Vagina (tissue), 2 donors: ENCODE measurements around the gene HIPK2. TPM values are rescaled to one million over a fixed set of nuclear protein-coding genes. Genes with fewer than 3 reads are reported as not detected.

ENCODE experiments used
- DNase-seq, 2 donors: peaks; one replicate each; pipeline ENCODE4 v3.0.0-alpha.2; 2017; ENCODE audit errors: extremely low spot score in 2 of 2
- H3K27ac ChIP-seq: fragments of 200-600 bp; sonication (generic); one replicate; pipeline ENCODE4 v1.5.1; 2019
- H3K27me3 ChIP-seq: fragments of 200-600 bp; sonication (generic); one replicate; pipeline ENCODE4 v1.5.1; 2019
- H3K36me3 ChIP-seq, 2 donors: fragments of 200-600 bp; sonication (generic); one replicate each; pipeline ENCODE4 v1.5.1; 2017 to 2019
- H3K4me1 ChIP-seq: fragments of 200-600 bp; sonication (generic); one replicate; pipeline ENCODE4 v1.5.1; 2019
- H3K4me3 ChIP-seq, 2 donors: fragments of 200-600 bp; sonication (generic); 1 replicate in 1 of 2; 2 replicates in 1 of 2; pipeline ENCODE4 v1.5.1; 2016 to 2019
- H3K9me3 ChIP-seq: fragments of 200-600 bp; sonication (generic); one replicate; pipeline ENCODE4 v1.5.1; 2019
- CTCF ChIP-seq, 3 experiments: fragments of 450-650 bp in 2 of 3; fragments of 200-600 bp in 1 of 3; sonication (generic) in 1 of 3; IDR thresholded peaks; one replicate each; pipeline ENCODE4 v1.5.1; 2017 to 2019; ENCODE audit warnings: antibody characterized with exemption in 3 of 3, mild to moderate bottlenecking in 2 of 3, moderate library complexity in 2 of 3
- POLR2A ChIP-seq, 2 donors: fragments of 450-650 bp; IDR thresholded peaks; one replicate each; pipeline ENCODE4 v1.6.1; 2017; ENCODE audit warnings: antibody characterized with exemption in 2 of 2, mild to moderate bottlenecking in 2 of 2, moderate library complexity in 2 of 2
- POLR2AphosphoS5 ChIP-seq, 2 donors: sonication (generic); formaldehyde crosslinking; IDR thresholded peaks; one replicate each; pipeline ENCODE4 v1.9.0; 2017; ENCODE audit warnings: antibody characterized with exemption in 2 of 2, mild to moderate bottlenecking in 2 of 2, low read depth in 1 of 2; ENCODE audit not compliant: insufficient read depth in 1 of 2
- intact Hi-C: fragments of 100-400 bp; cut with DNase I; formaldehyde crosslinking; loops from one replicate; pipeline ENCODE4 v1.15.1; 2023
- total RNA-seq: library from RNA; depleted of rRNA; stranded (reverse); fragments of >200 nt; gene quantifications from one replicate; pipeline ENCODE4 v1.2.3, GENCODE V29; 2016

HIPK2 gene
- total RNA-seq, 1 donor from 2014 or later = 21.9 TPM

GRCh38 chr7:139746652-139747051 lies 31.1 kb downstream of the HIPK2 start:
- intact Hi-C loops = no loop called here
- no peak for TF ChIP-seq CTCF (IDR thresholded peaks at IDR 0.05)
- TF ChIP-seq POLR2A (IDR thresholded peaks at IDR 0.05) = no peak
- TF ChIP-seq POLR2AphosphoS5 (IDR thresholded peaks at IDR 0.05; ENCODE audit: insufficient read depth in 1 of 2, low read depth in 1 of 2) = no peak
- H3K36me3 ChIP-seq = no peaks in the 10 kb centered on the region
- no peak overlapping the region for H3K27ac ChIP-seq
- H3K27me3 ChIP-seq = no peaks in the 10 kb centered on the region
- DNase-seq = peak in 1 of 2 donors; percentile 65
- H3K4me1 ChIP-seq = peaks cover 60% of the 10 kb centered on the region
- H3K4me3 ChIP-seq = no peak overlapping the region
- H3K9me3 ChIP-seq = no peaks in the 10 kb centered on the region

GRCh38 chr7:139745678-139746143 lies 32.1 kb downstream of the HIPK2 start:
- Histone ChIP-seq H3K9me3 (no peaks in the 10 kb centered on the region), H3K4me3 (no peak overlapping the region), H3K27me3 (no peaks in the 10 kb centered on the region), H3K36me3 (no peaks in the 10 kb centered on the region), H3K27ac (no peak overlapping the region), H3K4me1 (peaks cover 66% of the 10 kb centered on the region)
- peak in 1 of 2 donors; percentile 83 for DNase-seq
- intact Hi-C loops = no loop called here
- no peak for TF ChIP-seq POLR2A (IDR thresholded peaks at IDR 0.05)
- TF ChIP-seq CTCF (IDR thresholded peaks at IDR 0.05) = no peak
- TF ChIP-seq POLR2AphosphoS5 (IDR thresholded peaks at IDR 0.05; ENCODE audit: insufficient read depth in 1 of 2, low read depth in 1 of 2) = no peak

GRCh38 chr7:139744768-139745677 lies 32.8 kb downstream of the HIPK2 start:
- Histone ChIP-seq H3K27ac (no peak overlapping the region), H3K4me3 (no peak overlapping the region), H3K4me1 (peaks cover 66% of the 10 kb centered on the region), H3K27me3 (no peaks in the 10 kb centered on the region), H3K36me3 (no peaks in the 10 kb centered on the region), H3K9me3 (no peaks in the 10 kb centered on the region)
- no peak for TF ChIP-seq CTCF (IDR thresholded peaks at IDR 0.05)
- no peak for TF ChIP-seq POLR2A (IDR thresholded peaks at IDR 0.05)
- TF ChIP-seq POLR2AphosphoS5 (IDR thresholded peaks at IDR 0.05; ENCODE audit: insufficient read depth in 1 of 2, low read depth in 1 of 2) = no peak
- intact Hi-C loops = no loop called here
- peak in 1 of 2 donors; percentile 74 for DNase-seq

GRCh38 chr7:139743967-139744767 lies 33.6 kb downstream of the HIPK2 start:
- Histone ChIP-seq H3K36me3 (no peaks in the 10 kb centered on the region), H3K4me3 (no peak overlapping the region), H3K27me3 (no peaks in the 10 kb centered on the region), H3K4me1 (peaks cover 68% of the 10 kb centered on the region), H3K9me3 (no peaks in the 10 kb centered on the region), H3K27ac (no peak overlapping the region)
- DNase-seq = peak in 1 of 2 donors; percentile 18
- TF ChIP-seq POLR2A (IDR thresholded peaks at IDR 0.05) (no peak), CTCF (IDR thresholded peaks at IDR 0.05) (no peak), POLR2AphosphoS5 (IDR thresholded peaks at IDR 0.05; ENCODE audit: insufficient read depth in 1 of 2, low read depth in 1 of 2) (no peak)
- intact Hi-C loops = no loop called here
